Measurements from ENCODE around the gene PPP1R2. TPM values are rescaled to one million over a fixed set of nuclear protein-coding genes. Genes with fewer than 3 reads are reported as not detected.
"Not testable (repeated sequence)": the region's sequence is repeated elsewhere in the genome, so short reads cannot be mapped to it uniquely, and the experiment has no call there.

PPP1R2 gene
- total RNA-seq (100 to 1,000 TPM in 1 of 7 donors, 10 to 100 TPM in 6; 52.7 to 168 (median 67.7) TPM), polyA plus RNA-seq (10 to 100 TPM; 30.7 to 37.8 (median 34.9) TPM)
- long read RNA-seq, donor 1, transcript PPP1R2-206 (6 exons, 3,450 nt), result major isoform, 16 of 20 reads
- long read RNA-seq, donor 1, partial matches to known transcripts, result 0 of 20 reads
- long read RNA-seq, donor 1, other reads (novel, unspliced or antisense), result 0 of 20 reads
- long read RNA-seq, donor 2, transcript PPP1R2-206 (6 exons, 3,450 nt), result major isoform, 11 of 15 reads
- long read RNA-seq, donor 2, partial matches to known transcripts, result 0 of 15 reads
- long read RNA-seq, donor 2, other reads (novel, unspliced or antisense), result 0 of 15 reads

GRCh38 chr3:195542698-195543499, at the start of gene PPP1R2:
Gene PPP1R2, minus strand, starts transcription at chr3:195543325. Its CDS starts 300 bp downstream, at chr3:195543025.
- intact Hi-C loops (cut with DNase I; ENCODE audit: low total_unique reads), result no loop called here
- no peaks in the 10 kb centered on the region for H3K36me3 ChIP-seq
- H3K27me3 ChIP-seq (replicated peaks in 1 of 7), result no peaks in the 10 kb centered on the region
- H3K27ac ChIP-seq, result peak within 1 kb of the TSS; percentile 94 to 99 (median 98)
- H3K9me3 ChIP-seq, result no peaks in the 10 kb centered on the region
- DNase-seq, result peak; percentile 97
- H3K4me3 ChIP-seq, result peak within 1 kb of the TSS; percentile 66 to 89 (median 74)
- 0 to 1% (median 0%) methylated on average over 14 to 95 of the region's 95 CpGs for WGBS, 5 donors
- TF ChIP-seq POLR2AphosphoS5 (IDR thresholded peaks at IDR 0.05), result peak; percentile 99 to 100 (median 100)
- TF ChIP-seq, protein P1, sequence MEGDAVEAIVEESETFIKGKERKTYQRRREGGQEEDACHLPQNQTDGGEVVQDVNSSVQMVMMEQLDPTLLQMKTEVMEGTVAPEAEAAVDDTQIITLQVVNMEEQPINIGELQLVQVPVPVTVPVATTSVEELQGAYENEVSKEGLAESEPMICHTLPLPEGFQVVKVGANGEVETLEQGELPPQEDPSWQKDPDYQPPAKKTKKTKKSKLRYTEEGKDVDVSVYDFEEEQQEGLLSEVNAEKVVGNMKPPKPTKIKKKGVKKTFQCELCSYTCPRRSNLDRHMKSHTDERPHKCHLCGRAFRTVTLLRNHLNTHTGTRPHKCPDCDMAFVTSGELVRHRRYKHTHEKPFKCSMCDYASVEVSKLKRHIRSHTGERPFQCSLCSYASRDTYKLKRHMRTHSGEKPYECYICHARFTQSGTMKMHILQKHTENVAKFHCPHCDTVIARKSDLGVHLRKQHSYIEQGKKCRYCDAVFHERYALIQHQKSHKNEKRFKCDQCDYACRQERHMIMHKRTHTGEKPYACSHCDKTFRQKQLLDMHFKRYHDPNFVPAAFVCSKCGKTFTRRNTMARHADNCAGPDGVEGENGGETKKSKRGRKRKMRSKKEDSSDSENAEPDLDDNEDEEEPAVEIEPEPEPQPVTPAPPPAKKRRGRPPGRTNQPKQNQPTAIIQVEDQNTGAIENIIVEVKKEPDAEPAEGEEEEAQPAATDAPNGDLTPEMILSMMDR (IDR thresholded peaks at IDR 0.05 in 8 of 11, conservative IDR thresholded peaks at IDR 0.05 in 3 of 11), result peak in 4 of 11 experiments; percentile 14 to 47 (median 37)
- TF ChIP-seq POLR2A (IDR thresholded peaks at IDR 0.05), result peak; percentile 90 to 96 (median 93)
- H3K4me1 ChIP-seq, result peaks cover 41 to 87% (median 77%) of the 10 kb centered on the region in 6 donors

DNA sequence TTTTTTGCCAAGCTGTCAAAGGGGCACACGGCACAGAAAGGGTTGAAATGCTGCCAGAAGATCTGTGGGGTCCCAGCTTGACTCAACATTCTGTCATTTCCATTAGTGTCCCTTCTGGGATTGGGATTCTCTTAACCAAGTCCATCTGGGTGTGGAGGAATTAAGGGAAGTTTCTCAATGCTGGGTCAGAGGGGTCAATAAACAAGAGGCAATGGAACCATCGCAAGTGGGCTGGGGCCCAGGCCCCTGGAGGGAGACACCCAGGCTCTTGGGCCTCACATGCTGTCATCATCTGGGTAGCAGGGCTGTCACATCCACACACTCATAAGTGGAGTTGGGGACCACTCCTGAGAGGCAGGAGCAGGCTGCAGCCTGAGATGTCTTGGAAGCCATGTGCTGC, 48.7 kb upstream of the PPP1R2 start:
- Histone ChIP-seq H3K27me3 (replicated peaks in 1 of 7) (peaks cover 0 to 6% (median 0%) of the 10 kb centered on the region in 7 donors), H3K36me3 (no peaks in the 10 kb centered on the region), H3K4me1 (peaks cover 0 to 15% (median 5%) of the 10 kb centered on the region in 6 donors), H3K27ac (no peak overlapping the region), H3K4me3 (no peak overlapping the region), H3K9me3 (peaks cover 0 to 17% (median 2%) of the 10 kb centered on the region in 8 donors)
- WGBS, 5 donors, result 81 to 96% (median 84%) methylated on average over 2 of the region's 2 CpGs
- TF ChIP-seq, protein P1 (IDR thresholded peaks at IDR 0.05 in 8 of 11, conservative IDR thresholded peaks at IDR 0.05 in 3 of 11), result no peak
- TF ChIP-seq POLR2AphosphoS5 (IDR thresholded peaks at IDR 0.05) (no peak), POLR2A (IDR thresholded peaks at IDR 0.05) (no peak)
- DNase-seq, result no peak
- intact Hi-C loops (cut with DNase I; ENCODE audit: low total_unique reads), result no loop called here

DNA sequence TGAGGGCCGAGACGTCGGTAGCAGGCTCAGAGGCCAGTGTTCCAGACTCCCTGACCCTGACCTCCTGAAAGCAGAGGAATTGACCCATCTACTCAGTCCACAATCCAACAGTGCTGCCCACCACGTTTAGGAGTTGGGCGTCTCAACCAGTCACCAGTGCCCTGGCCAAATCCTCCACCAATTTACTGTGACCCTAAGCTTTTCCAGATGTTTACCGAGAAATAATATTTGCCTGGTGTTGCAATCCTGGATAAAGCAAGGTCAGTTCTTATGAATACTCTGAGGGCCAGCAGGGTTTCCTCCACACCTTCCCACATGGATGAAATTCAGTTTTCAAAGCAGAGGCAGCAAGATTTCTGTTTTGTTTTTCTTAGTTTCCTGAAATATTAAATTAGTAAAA, 48.1 kb upstream of the PPP1R2 start:
- no peak for DNase-seq
- Histone ChIP-seq H3K27me3 (replicated peaks in 1 of 7) (peaks cover 0 to 6% (median 0%) of the 10 kb centered on the region in 7 donors), H3K36me3 (no peaks in the 10 kb centered on the region), H3K9me3 (peaks cover 0 to 17% (median 2%) of the 10 kb centered on the region in 8 donors), H3K4me1 (peaks cover 0 to 16% (median 7%) of the 10 kb centered on the region in 6 donors), H3K4me3 (no peak overlapping the region), H3K27ac (no peak overlapping the region)
- intact Hi-C loops (cut with DNase I; ENCODE audit: low total_unique reads), result no loop called here
- 73 to 83% (median 79%) methylated on average over 3 to 6 of the region's 6 CpGs for WGBS, 5 donors
- TF ChIP-seq POLR2AphosphoS5 (IDR thresholded peaks at IDR 0.05) (no peak), POLR2A (IDR thresholded peaks at IDR 0.05) (no peak)
- TF ChIP-seq, protein P1 (IDR thresholded peaks at IDR 0.05 in 8 of 11, conservative IDR thresholded peaks at IDR 0.05 in 3 of 11), result no peak

GRCh38 chr3:195590381-195590780, 47.3 kb upstream of the PPP1R2 start:
- DNase-seq; H3K27me3 ChIP-seq (replicated peaks in 1 of 7); intact Hi-C loops (cut with DNase I; ENCODE audit: low total_unique reads); H3K4me3 ChIP-seq; H3K36me3 ChIP-seq; H3K27ac ChIP-seq: not testable (repeated sequence)
- WGBS, 5 donors, result 95 to 96% (median 95%) methylated on average over 2 of the region's 2 CpGs
- peaks cover 0 to 17% (median 2%) of the 10 kb centered on the region in 8 donors for H3K9me3 ChIP-seq
- H3K4me1 ChIP-seq, result peaks cover 0 to 16% (median 7%) of the 10 kb centered on the region in 6 donors

DNA sequence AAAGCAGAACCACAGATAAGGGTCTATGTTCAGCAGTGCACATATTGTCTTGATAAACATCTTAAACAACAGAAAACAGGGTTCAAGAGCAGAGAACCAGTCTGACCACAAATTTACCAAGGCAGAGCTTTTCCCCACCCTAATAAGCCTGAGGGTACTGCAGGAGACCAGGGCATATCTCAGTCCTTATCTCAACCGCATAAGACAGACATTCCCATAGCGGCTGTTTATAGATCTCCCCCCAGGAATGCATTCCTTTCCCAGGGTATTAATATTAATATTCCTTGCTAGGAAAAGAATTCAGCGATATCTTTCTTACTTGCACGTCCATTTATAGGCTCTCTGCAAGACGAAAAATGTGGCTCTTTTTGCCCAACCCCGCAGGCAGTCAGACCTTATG, 46.7 kb upstream of the PPP1R2 start:
- intact Hi-C loops (cut with DNase I; ENCODE audit: low total_unique reads), result not testable (repeated sequence)
- WGBS, 5 donors, result 59 to 97% (median 71%) methylated on average over 6 of the region's 6 CpGs

More for the DNA sequence above, 46.7 kb upstream of the PPP1R2 start:
- Histone ChIP-seq H3K9me3 (peaks cover 0 to 17% (median 2%) of the 10 kb centered on the region in 8 donors), H3K4me1 (peaks cover 0 to 16% (median 7%) of the 10 kb centered on the region in 6 donors)
- not testable (repeated sequence) for H3K4me3 ChIP-seq; DNase-seq; H3K36me3 ChIP-seq; H3K27ac ChIP-seq; H3K27me3 ChIP-seq (replicated peaks in 1 of 7)

Measured in spleen (tissue), 13 donors.